Left ventricle myocardium superior (tissue), 1 donor: ENCODE measurements around the gene FLRT3. TPM values are rescaled to one million over a fixed set of nuclear protein-coding genes. Genes with fewer than 3 reads are reported as not detected.

Source experiments
- ATAC-seq: fragments of 200-7000 bp; cut with Tn5 transposase; one replicate; pipeline ENCODE4 v1.9.1; 2020; ENCODE audit warnings: mild to moderate bottlenecking, moderate library complexity
- DNase-seq: peaks from one replicate; pipeline ENCODE4 v3.0.0-alpha.2; 2020
- intact Hi-C: fragments of 100-400 bp; cut with micrococcal nuclease; formaldehyde crosslinking; loops from one replicate; pipeline ENCODE4 v1.11.0; 2022
- total RNA-seq: library from RNA; stranded (reverse); fragmentation: NEBNext Ultra II Directional; extraction: Animal tissue kit (Norgen Biotek cat#: 25700); gene quantifications from one replicate; pipeline ENCODE4 v1.2.1, GENCODE V29; 2021
- donor health status: DM: no; HTN: yes; CAD: no; lungs with severe emphysema.

FLRT3 gene
- total RNA-seq, 1 donor from 2014 or later, result 1.0 TPM

DNA sequence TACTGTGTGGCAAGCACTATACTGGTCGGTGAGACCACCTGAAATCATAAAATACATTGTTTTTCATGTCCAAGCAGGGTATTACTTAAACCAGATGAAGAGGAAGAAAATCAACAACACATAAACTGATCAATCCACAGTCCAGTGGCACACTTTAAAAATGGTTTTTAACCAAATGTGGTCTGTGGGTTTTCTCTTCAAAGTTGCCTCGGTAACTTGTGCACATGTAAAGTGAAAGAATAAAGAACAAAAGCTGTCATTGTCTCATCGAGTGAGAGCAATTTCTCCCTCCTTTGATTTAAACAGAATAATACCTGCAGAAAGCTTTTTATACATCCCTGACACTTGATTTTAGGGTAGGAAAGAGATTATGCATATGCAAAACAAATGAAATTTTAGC is 3.7 kb downstream of the FLRT3 start:
- intact Hi-C loops, result no loop called here
- ATAC-seq (no peak), DNase-seq (no peak)

DNA sequence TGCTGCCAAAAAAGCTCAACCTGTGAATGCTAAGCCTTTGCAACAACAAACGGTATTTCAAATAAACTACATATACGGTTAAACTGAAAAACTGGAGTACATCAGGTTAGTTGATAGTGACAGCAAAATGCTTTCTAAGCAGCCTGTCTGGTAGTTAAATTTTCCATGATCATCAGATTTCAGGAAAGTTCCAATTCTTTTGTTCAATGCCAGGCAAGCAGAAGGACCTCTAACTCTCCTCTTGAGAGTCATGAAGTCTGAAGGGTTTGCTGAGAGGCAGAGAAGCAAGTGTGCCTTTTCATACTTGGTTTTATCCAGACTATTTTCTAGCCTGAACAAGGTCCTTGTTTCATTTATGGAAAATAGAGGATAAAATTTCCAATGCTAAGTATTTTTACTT is 4.5 kb downstream of the FLRT3 start:
- ATAC-seq, result no peak
- intact Hi-C loops, result no loop called here

DNA sequence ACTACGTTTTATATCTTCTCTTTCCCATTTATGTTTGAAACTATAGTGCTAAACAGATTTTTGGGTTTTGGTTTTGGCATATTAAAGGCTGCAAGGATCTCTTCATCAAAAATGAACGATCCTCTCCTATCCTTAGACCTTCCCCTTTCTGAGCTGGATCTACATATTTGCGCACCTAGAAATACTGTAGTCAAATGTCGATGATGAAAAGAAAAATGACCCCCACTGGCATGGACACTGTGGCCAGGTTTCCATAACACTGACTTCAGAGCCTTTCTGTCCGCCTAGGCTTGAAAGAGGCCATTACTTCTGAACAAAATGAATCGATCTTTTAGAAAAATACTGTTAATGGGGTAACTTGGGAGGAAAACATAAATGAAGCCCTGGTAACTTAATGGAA is 5.8 kb downstream of the FLRT3 start:
- no peak for ATAC-seq
- no peak for DNase-seq
- intact Hi-C loops, result no loop called here

More for the DNA sequence above, 4.5 kb downstream of the FLRT3 start:
- DNase-seq, result no peak

DNA sequence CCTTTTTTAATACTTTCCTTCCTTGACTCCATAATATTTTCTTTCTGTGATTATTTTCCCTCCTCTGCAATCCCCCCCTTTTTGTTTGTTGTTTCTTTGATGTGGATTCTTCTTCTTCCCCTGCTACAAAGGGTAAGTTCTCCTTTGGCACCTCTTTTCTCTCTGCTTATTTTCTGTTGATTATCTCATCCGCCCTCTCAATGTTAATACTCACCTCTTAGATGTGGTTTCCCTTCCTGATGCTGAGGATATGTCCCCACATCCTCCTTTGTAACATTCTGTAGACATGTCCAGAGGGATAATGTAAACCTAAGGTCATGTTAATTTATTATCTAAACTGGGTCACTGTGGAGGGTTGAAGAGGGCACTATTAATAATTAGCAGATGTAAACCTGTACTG is 17.7 kb downstream of the FLRT3 start:
- no peak for DNase-seq
- intact Hi-C loops, result no loop called here
- no peak for ATAC-seq

DNA sequence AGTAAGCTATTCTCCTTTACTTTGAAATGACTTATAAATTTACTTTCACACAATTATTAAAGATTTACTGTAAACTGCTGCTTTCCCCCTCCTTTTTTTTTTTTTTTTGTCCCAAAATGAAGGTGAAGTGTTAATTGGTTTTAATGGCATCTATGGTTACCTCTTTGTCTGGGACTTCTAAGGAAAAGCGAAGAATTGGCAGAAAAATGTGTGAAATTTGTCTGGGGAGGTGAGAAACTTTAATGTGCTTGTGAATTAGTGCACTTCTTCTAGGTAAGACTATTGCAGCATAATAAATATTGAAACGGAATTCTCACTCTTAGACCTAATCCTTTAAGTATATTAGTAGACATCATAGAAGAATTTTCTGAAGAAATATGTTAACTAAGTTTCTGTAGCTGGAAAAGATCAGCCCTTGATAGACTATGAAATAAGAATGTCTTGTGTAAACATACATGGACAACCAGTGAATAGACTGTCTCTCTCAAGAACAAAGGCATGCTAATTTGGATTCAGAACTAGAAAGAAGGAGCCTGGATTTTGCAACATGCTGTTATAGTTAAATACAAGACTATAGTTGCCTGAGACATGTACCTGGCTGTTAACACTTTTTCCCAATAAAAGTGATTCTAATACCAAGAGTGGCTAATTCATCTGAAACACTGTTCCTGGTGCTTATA is 23.9 kb downstream of the FLRT3 start:
- ATAC-seq, result no peak
- no peak for DNase-seq
- intact Hi-C loops, result no loop called here

DNA sequence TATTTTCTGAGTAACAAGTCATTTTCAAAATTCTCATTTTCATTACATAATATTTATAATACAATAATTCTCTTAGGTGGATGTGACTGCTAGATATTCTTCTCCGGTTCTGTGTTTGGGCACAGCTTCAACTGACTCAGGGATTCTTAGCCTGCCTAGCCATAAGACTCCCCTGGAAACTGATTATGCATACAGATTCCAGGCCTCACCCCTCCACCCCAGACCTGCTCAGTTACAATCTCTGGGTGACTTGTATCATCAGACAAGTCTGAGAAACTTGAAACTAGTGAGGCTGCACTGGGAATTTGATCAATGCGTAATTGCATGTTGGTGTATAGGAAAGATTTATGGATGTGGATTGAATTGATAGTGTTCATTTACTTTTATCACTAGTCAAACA is 25.4 kb downstream of the FLRT3 start:
- ATAC-seq (no peak), DNase-seq (no peak)
- intact Hi-C loops, result no loop called here

DNA sequence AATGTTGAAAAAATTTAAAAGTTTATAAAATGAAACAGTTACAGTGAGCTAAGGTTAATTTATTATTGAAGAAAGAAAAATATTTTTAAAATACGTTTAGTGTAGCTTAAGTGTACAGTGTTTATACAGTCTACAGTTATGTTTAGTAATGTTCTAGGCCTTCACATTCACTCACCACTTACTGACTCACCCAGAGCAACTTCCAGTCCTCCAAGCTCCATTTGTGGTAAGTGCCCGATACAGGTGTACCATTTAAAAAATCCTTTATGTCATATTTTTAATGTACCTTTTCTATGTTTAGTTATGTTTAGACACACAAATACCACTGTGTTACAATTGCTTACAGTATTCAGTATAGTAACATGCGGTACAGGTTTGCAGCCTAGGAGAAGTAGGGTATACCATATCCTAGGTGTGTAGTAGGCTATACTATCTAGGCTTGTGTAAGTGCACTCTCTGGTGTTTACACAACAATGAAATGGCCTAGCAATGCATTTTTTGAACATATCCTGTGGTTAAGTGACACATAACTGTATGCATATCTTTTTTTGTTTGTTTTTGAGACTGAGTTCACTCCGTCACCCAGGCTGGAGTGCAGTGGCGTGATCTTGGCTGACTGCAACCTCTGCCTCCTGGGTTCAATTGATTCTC is 26.3 kb downstream of the FLRT3 start:
- intact Hi-C loops, result no loop called here
- DNase-seq, result no peak

DNA sequence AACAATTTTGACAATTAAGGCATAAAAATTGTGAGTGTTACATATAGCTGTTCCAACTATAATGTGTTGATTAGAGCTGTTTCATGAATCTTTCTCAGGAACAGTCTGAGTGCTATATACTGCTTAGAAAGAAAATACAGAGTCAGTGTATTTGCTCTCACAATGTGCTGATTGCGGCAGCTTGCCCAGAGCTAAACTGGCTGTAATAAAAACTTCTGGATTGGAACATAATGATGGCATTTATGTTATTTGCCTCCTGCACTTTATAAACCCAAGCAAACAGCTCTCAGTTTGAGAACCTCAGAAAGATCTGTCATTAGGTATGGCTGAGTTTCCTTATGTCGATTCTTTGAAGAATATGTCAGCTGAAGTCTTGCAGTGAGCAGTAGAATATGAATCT is 29.5 kb downstream of the FLRT3 start:
- intact Hi-C loops, result no loop called here
- no peak for ATAC-seq
- no peak for DNase-seq

More for the DNA sequence above, 26.3 kb downstream of the FLRT3 start:
- ATAC-seq, result no peak

DNA sequence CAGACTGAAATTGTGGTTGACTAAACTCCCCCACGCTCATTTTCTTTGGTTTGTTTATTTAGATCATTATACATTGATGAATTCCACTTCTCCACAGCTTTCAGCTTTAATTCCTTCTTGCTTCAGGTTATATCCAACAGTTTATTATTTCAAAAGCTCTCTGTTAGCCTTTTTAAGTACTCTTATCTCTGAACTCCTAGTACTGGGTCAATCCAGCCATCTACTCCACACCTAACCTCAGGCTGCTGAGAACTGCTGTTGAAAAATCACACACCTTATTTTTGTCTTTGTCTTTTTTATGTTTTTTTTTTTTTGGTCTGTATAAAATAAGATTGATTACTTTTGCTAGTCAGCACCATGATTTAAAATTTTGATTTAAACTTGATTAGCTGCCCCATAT is 32.9 kb downstream of the FLRT3 start:
- DNase-seq (no peak), ATAC-seq (no peak)
- intact Hi-C loops, result no loop called here

DNA sequence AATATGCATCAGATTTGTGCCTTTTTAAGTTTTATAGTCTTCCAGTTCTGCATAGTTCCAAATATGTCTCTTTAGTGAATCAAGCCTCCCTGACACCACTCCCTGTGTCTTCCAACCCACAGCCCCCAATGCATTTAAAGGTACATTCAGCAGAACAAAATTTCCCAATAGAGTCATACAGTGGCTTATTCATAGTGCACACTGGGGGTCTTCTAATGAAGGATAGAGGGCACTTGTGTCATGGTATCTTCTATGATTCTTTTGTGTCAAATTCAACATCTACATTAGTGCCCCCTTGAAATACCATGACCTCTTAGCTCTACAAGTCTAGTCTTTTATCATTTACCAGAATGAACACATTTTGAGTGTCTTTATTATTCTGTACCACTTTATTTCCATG is 33.8 kb downstream of the FLRT3 start:
- no peak for ATAC-seq
- intact Hi-C loops, result no loop called here

DNA sequence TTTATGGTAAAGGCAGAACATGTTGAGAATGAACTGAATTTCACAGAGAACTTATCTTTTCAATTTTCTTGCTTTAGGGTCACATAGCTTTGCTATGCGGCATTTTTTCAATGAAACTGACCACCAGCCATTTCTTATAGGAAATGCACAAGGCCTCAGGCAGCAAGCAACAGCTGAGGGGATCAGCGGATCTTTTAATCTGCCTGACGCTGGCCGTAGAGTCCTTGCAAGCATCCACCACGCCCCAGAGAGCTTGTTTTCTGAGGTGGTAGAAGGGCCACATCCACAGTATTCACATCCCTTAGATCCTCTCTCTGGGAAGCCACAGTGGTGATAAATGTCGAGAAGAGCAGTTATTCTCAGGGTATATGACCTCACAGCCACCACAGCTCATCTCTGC is 34.3 kb downstream of the FLRT3 start:
- intact Hi-C loops, result no loop called here
- ATAC-seq, result no peak
- no peak for DNase-seq

More for the DNA sequence above, 33.8 kb downstream of the FLRT3 start:
- no peak for DNase-seq

DNA sequence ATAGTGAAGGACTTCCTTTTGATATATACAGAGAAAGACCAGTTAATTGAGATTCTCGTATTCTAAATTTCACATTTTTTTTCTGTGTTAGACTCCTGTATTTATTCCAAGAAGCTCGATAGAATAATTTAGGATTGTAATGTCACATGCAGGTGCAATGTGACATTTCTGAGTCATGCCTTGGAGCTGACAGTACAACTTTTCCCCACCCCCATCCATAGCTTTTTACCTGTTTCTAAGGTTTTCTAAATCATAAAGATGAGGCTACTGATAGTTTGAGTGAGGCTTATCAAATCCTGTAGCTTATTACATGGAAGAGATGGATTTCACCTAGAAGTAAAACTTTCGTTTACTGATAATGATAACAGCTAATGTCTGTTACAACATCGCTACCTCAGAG is 37.6 kb downstream of the FLRT3 start:
- intact Hi-C loops, result no loop called here
- DNase-seq (no peak), ATAC-seq (no peak)

DNA sequence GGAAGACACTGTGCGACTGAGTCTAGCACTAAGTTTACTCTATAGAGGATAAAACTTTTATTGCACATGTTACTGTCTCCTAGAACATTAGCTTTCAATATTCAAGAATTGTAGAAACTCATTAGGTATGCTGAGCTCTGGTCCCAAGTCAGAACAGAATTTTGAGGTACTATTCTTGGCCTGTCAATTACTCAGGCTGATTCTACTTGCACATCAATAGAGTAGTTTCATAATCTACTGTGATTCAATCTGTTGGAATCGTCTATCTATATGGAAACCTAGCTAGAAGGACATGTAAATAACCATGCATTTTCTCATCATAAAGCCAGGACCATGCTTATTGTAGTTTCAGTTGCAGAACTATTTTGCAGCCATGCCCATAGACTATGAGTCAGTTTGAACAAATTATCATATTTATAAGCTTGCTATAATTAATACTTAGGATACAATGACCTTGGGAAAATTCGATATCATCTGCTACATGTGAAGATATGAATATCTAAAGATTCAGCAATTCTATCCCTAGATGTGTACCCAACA is 41.6 kb downstream of the FLRT3 start:
- ATAC-seq (no peak), DNase-seq (no peak)
- intact Hi-C loops, result no loop called here

DNA sequence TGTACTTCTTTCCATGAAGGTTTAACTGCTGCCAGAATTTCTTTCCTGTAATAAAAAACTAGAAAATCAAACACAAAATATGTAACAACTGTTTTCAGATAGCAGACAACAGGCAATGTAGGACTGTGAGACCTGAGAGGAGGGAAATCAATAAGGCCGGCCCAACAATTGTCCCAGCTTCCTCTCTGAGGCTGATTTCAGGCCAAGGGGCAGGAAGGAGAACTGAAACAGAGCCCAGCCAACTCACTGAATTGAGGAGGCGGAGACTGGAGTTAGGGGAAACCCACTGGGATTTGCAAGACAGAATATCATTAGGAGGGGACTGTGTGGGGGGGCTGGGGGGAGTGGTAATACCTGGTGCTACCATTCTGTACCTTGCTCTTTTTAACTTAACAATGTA is 42.2 kb downstream of the FLRT3 start:
- no peak for DNase-seq
- intact Hi-C loops, result no loop called here
- ATAC-seq, result no peak

DNA sequence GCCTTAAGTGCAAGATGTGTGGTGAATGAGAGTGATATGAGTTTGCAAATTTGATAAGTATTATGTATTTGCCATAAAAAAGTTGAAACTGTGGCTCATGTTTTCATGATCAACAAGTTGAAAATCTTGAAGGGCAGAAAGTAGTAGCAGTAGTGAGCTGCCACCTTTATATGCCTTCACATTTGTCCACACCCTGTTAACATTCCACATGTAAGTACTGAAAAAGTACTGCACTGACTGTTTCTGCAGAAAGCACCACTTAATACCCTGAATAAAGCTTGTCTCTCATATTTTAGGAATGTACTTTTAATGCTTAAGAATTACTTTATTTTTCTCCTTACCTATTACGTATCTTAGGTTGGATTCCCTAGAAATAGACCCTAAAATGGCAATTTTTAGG is 45.9 kb downstream of the FLRT3 start:
- DNase-seq (no peak), ATAC-seq (no peak)
- intact Hi-C loops, result no loop called here

DNA sequence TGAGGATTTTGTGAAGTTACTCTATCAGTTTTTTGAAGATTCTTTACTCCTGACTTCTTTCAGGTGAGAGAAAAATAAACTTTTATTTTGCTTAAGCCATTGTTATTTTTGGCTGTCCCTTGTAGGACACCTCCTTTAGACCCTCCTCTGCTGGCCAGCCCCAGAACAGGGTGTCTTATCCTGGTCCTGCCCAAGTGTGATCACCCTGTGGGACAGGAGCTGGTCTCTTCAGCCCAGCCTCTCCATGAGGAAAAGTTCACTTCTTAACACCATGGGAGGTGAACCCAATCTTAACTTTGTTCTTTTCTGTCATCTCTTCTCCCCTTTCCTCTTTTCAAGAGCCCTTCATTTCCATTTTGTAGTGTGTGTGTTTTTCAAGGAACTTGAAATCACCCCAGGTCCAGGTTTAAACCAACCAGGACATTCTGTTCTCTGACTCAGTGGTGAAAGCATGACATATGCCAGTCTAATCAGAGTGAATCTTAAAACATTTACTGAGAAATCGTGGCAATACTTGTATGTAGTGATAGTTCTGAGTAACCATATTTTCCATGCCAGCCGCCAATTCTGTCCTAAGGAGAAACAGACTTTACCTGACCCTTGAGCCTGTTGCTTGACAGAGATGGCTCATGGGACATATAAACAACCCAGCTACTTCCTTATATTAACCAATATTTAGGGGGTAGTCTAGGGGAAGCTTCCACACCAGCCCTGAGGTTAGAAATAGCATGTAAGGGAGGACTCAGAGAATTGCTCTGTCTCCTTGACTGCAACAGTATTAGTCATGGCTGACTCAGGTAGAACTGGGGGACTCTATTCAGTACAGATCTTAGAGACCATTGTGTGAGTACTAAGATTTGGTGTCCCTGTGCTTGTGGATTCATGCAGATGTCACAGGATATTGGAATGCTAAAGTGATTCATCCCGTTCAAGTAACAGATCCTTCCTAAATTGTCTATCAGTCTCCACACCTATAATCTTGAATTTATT is 48.8 kb downstream of the FLRT3 start:
- no peak for DNase-seq
- intact Hi-C loops, result no loop called here
- no peak for ATAC-seq

DNA sequence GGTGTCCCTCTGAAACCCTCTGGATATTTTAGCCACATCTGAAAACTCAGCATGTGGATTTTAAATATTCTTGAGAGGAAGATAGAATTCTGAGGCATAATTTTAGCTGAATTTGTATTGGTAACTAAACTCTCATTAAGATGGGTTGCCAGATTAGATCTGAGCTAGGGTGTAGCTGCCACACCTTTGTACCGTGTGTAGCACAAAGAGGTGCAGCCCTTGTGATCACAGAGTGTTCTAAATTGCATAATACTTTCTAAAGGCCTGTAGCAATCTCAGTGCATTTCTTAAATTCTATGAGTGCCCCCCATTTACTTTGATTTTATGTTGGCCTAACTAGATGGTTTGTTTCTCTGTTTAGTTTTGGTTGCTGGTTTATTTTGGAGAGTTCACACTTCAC is 53.0 kb downstream of the FLRT3 start:
- intact Hi-C loops, result no loop called here
- no peak for ATAC-seq
- DNase-seq, result no peak

DNA sequence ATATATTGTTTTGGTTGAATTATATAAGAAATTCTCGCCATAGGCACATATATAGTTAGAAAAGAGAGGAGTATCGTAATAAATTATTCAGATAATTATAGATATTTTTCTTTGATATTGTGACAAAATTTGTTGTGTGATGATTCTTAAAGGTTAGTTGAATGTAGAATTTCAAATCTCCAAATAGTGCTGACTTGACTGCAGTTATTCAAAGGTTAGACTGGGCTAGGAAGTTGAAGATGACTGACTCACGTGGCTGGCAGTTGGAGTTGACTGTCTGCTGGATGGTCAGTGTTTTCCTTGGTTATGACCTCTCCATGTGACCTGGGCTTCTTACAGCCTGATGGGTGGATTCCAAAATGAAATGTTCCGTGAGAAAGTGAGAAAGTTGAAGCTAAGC is 55.3 kb downstream of the FLRT3 start:
- intact Hi-C loops, result no loop called here
- DNase-seq (no peak), ATAC-seq (no peak)
